ENCODE data around the gene SLC26A1.

Gene SLC26A1

DNA sequence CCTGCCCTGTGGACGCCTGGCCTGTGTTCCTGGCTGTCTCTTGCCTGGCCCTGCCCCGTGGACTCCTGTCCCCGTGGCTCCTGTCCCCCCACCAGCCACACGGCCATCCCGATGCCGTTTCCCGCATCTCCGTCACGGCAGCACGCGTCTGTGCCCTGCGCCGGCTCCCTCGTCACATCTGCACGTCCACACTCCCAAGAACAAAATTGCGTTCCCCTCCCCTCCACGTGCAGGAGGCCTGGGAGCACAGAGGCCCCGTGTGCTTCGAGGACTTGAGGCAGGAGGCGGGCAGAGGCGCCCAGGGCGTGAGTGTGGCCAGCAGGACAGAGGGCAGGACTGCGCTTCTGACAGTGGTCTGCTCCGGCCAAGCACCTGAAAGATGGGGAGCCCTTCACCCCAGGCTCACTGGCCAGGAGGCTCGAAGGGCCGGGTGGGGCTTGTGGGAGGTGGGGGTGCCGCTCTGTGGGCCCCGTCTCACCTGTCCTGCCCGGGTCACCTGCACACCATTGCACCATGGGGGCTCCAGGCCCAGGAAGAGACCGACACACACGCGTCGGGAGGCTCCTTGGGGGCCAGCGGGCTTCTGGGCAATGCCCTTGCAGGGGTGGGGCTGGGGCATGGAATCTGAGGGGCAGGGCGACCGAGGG, 35.5 kb upstream of the SLC26A1 start:
- DNase-seq (ENCODE audit: low read depth in 2 of 2, low spot score in 1 of 2), result no peak

GRCh38 chr4:1027915-1028238, 34.7 kb upstream of the SLC26A1 start:
- no peak for DNase-seq (ENCODE audit: low read depth in 2 of 2, low spot score in 1 of 2)

DNA sequence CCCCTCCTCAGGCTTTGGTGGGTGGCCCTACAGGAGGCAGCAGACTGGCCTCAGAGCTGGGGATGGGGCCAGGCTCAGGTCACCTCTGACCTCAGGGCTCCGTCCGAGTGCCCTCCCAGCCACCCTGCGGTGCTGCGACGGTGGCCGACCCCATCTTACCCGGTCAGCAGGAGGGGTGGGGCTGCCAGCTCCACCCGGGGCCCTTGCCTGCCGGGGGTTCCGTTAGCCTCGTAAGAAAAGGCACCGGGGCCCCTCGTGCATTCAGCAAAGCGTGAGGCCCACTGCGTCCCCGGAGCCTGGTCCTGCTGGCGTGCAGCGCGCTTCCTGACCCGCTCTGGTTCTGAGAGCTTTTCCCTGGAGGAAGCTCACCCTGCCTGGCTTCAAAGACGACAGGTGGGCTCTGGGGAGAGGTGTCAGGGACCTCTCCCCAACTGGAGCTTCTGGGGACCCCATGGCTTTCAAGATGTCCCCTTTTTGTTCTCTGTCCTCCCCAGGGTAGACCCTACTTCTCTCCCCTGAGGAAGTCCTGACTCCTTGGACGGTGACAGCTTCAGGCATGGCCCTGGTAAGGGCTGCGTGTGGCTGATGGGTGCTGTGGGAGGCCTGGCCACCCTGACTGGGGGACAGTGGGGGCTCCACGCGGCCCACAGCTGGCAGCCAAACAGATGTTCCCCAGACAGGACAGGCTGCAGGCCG, 34.2 kb upstream of the SLC26A1 start:
- no peak for DNase-seq (ENCODE audit: low read depth in 2 of 2, low spot score in 1 of 2)

GRCh38 chr4:1026115-1026514, 32.9 kb upstream of the SLC26A1 start:
- DNase-seq (ENCODE audit: low read depth in 2 of 2, low spot score in 1 of 2), result no peak

GRCh38 chr4:1024882-1025545, 31.8 kb upstream of the SLC26A1 start:
- DNase-seq (ENCODE audit: low read depth in 2 of 2, low spot score in 1 of 2), result no peak

DNA sequence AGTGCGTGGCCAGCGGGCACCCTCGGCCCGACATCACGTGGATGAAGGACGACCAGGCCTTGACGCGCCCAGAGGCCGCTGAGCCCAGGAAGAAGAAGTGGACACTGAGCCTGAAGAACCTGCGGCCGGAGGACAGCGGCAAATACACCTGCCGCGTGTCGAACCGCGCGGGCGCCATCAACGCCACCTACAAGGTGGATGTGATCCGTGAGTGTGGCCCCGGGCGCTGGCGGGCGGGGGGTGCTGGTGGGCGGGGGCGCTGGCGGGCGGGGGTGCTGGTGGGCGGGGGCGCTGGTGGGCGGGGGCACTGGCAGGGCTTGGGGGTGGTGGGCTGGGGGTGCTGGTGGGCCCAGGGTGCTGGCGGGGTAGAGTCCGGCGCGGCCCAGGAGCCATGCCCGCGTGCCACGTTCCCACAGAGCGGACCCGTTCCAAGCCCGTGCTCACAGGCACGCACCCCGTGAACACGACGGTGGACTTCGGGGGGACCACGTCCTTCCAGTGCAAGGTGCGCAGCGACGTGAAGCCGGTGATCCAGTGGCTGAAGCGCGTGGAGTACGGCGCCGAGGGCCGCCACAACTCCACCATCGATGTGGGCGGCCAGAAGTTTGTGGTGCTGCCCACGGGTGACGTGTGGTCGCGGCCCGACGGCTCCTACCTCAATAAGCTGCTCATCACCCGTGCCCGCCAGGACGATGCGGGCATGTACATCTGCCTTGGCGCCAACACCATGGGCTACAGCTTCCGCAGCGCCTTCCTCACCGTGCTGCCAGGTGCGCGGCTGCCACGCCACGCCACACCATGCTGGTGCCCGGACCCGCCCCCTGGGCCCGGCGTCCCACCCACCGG, 30.9 kb upstream of the SLC26A1 start:
- DNase-seq (ENCODE audit: low read depth in 2 of 2, low spot score in 1 of 2), result no peak

- DNase-seq (ENCODE audit: low read depth in 2 of 2, low spot score in 1 of 2), result no peak
Measured at GRCh38 chr4:1023075-1023640, 30.0 kb upstream of the SLC26A1 start.

GRCh38 chr4:1022739-1023066, 29.5 kb upstream of the SLC26A1 start:
- DNase-seq (ENCODE audit: low read depth in 2 of 2, low spot score in 1 of 2), result no peak

GRCh38 chr4:1022051-1022738, 29.0 kb upstream of the SLC26A1 start:
- no peak for DNase-seq (ENCODE audit: low read depth in 2 of 2, low spot score in 1 of 2)

DNA sequence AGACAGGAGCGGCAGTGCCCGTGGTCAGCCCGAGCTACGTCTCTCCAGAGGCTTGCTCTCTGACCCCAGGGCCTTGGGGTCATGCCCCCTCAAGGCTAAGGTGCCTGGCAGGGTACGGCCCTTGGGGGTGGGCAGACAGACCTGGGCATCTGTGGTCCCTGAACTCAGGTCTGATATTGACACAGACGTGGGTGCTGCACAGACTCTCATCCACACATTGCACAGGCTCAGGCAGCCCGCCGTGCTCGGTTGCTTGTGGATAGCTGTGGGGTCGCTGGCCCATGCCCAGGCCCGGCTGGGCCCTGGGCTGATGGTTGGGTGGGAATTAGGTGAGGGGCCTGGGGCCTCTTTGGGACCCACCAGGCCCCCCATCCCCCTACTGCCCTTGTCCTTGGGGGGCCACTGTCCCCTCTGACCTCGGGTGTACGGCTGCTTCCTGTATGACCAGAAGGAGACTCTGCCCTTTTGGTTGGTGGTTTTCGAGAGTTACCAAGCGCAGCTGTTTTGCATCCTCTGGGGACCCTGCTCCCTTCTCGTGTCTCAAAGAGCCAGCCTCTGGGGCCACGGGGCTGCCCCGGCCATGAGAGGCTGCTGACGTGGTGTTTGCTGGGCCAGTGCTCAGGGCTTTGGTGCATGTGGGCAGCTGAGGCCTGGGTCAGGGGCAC, 28.3 kb upstream of the SLC26A1 start:
- DNase-seq (ENCODE audit: low read depth in 2 of 2, low spot score in 1 of 2), result no peak

DNA sequence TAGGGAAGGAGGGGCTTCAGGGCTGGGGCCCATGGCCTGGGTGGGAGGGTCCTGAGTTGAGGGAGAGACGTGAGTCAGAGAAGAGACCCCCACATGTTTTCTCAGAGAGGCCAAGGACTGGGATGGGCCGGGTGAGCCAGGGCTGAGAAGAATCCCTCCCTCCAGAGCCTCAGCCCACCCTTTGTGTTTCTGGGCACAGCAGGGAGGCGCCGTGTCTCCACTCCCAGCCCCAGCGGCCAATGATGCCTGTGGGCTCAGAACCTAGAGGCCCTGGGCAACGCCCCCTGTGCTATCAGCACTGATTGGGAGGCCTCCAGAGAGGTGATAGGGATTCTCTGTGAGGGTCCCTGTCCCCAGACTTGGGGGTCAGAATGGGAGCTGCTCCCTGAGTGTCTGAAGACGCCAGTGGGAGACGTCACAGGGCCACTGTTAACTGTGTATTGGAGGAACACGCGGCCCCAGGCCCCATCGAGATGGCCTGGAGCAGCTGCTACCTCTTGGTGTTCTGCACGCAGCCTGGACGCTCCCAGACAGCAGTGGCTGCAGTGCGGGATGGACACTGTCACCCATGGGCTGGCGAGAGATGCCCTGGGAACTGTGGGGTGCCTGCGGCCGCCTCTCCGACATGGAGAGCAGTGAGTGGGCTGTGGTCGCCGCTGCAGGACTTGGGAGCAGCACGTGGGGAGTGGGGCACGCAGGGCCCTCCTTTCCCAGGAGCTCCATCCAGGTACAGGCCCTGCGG, 26.7 kb upstream of the SLC26A1 start:
- no peak for DNase-seq (ENCODE audit: low read depth in 2 of 2, low spot score in 1 of 2)

DNA sequence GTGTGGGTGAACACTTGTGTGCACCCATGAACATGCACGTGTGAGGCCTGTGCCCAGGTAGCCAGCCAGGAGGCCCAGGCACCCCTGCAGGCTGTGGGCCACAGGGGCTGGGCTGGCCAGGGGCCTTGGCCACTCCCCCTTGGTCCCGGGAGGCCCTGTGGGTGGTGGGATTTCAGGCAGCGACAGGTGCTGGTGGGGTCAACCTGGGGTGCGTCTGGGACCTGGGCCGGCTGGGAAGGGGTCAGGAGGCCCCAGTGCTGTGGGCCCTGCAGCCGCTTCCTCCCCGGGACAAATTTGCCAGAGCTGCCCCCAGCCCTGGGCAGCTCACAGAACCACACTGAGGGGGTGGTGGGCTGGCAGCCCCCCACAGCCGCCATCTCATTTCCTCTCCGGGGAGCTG, 26.1 kb upstream of the SLC26A1 start:
- DNase-seq (ENCODE audit: low read depth in 2 of 2, low spot score in 1 of 2), result no peak

DNA sequence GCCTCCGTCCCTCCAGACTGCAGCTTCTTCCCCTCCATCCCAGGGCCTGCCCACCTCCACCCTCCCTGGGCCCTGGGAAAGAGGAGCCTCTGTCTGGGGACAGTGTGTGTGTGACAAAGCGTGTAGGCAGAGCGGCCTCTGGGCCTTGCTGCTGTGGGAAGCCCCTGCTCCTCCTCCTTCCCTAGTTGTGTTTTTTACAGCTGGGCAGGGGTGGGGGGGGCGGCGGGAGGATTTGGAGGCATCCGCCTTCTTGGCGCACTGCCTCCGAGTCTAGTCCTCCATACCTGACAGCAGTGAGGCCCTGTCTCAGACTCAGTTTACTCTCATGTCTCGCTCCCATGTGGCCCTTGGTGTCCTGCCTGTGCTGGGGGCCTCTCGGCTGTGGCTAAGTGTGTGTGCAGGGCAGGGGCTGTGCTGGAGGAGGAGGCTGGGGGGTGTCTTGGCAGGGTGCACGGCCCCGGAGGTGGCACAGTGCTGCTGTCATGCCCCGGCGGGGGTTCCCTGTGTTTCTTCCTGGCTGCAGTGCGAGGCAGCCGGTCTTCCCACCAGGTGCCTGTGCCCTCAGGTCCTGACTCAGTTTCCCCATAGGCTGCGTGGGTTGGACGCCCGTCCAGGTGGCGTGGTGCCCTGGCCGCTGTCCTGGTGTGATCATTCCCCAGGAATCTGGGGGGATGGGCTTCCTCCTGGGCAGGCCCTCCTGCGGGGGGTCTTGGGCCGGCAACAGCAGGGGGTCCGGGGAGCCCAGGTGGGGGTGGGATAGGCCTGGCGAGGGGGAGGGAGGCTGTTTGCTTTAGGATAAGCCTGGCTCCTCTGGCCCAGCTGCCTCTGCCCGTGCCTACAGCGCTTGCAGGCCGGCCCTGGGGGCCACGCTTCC, 25.2 kb upstream of the SLC26A1 start:
- no peak for DNase-seq (ENCODE audit: low read depth in 2 of 2, low spot score in 1 of 2)

DNA sequence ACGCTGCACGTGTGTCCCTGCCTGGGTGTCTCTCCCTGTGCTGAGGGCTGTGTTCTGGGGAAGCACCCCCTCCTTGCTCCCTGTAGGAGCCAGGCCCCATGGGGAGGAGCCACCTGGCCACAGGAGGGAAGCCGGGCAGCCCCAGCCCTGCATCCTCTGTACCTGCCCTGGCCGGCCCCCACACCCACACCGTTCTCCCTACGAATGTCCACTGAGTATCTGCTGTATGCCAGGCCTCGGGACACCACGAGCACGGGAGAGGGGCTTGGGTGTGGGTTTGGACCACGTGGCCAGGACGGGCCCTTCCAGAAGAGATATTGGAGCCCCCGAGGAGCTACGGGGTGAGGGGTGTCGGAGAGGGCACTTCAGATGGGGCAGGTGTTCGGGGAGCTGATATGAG, 24.5 kb upstream of the SLC26A1 start:
- DNase-seq (ENCODE audit: low read depth in 2 of 2, low spot score in 1 of 2), result no peak

DNA sequence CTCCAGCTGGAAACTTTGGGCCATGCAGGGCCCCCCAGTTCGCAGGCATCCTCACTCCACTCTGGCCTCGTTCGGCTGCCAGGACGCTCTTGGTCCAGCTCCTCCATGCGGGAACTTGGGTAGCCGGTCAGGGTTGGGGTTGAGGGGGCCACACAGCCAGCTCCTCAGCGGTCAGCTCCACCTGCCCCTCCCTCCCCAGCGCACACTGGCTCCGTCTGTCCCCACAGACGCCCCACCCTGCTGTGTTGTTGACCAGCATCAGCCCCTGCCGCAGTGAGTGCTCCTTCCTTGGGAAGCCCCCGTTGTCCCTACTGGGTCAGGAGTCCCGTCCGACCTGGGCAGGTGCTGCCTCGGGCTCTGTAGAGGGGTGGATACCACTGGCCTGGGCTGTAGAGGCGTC, 24.0 kb upstream of the SLC26A1 start:
- no peak for DNase-seq (ENCODE audit: low read depth in 2 of 2, low spot score in 1 of 2)

- no peak for DNase-seq (ENCODE audit: low read depth in 2 of 2, low spot score in 1 of 2)
Measured at GRCh38 chr4:1015746-1016145, 22.5 kb upstream of the SLC26A1 start.

DNA sequence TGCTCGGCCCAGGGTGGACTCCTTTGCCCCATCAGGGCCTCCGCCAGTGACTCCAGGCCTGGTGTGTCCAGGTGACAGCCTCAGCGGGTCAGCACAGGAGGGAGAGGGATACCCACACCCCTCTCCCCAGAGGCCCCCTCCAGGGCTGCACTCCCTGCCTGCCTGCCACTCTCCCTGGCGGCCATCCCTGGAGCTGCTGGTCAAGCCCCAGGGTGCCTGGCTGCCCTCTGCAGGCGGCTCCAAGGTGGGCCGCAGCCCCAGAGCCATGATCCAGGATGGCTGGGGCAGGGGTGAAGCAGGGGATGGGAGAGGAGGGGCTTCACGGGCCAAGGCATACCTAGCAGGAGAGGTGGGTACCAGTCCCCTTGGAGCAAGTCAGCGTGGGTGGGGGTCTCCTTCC, 22.0 kb upstream of the SLC26A1 start:
- no peak for DNase-seq (ENCODE audit: low read depth in 2 of 2, low spot score in 1 of 2)

DNA sequence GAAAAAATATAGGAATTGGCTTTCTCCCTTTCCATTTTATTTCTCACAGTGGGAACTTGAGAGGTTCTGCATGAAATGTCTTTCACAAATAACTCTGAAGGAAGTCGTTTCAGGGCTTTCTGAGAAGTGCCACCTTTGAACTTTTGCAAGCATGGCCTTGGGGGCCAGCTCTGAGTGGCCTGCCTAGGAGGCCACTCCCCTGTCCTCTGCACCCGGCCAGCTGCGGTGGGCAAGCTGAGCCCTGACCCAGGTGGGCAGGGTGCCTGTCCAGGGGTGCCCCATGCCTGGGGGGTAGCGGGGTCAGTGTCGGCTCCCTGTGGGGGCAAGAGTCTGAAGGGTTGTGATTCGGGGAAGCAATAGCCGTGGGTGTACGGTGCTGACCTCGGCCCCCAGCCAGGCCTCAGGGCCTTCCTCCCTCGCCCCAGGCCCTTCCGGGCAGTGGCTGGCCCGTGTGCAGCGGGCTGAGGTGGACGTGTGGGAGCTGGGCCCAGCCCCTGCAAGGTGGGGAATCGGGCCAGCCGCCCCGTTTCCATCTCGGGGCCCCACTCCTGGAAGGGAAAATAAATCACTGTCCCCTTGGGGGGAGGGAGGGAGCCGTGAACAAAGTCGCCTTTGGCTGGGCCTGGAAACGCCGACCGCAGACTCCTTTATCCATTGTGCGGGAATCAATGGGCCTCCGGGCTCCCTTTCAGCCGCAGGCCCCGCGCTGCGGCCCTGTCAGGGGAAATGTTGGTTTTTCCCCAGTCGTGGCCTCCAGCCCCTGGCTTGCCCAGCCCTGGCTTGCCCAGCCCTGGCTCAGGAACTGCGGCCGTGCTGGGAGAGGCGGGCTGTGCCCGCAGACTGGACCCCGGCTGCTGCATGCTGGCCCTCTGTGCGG, 21.3 kb upstream of the SLC26A1 start:
- DNase-seq (ENCODE audit: low read depth in 2 of 2, low spot score in 1 of 2), result no peak

Measured in stimulated activated CD8-positive, alpha-beta memory T cell treated with anti-CD3 and anti-CD28 coated beads, Interleukin-4, amount 100 ng/mL, for 4 hours (primary cell).